ENCODE results near the gene KIAA1755.
"Not testable (repeated sequence)": the region's sequence is repeated elsewhere in the genome, so short reads cannot be mapped to it uniquely, and the experiment has no call there.

Gene KIAA1755

DNA sequence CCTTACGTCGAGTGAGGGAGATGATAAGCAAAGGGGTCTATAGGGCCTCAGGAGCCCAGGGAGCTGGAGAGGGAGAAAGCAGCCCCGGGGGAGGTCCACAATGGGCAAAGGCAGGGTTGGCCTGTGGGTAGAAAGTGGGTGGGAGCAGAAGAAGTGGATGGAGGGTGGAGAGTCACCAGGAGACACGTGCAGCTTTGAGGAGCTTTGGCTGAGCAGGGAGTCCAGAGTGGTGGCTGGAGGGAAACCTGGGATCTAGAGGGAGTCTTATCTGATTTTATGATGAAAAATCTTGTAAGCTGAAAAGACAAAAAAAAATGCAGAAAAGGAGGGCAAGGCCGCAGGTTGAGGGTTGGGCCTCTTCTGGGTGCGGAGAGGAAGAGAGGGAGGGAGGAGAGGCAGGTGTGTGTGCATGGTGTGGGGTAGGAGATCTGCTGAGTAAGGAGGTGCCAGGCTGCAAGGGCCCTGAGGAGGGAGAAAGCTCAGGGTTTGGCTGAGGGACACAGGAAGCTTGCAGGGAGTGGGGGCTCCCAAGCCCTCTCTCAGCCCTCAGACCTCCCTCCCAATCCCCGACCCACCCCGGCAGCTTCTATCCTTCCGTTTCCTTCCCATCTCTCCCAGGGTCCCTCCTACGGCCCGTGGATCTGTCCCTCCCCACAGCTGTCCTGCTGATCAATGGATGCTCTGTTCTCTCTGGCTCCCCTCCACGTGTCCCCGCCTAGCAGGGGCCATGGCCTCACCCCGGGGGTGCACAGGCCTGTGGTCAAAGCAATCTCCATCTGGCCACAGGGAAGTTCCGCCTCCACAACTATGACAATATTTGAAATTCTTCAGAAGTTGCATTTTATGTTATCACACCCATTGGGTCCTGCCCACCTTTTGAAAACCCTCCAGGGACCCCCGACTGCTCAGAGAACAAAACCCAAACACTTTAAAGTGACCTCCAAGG is 26.3 kb upstream of the KIAA1755 start:
- DNase-seq = no peak

GRCh38 chr20:38284893-38285444 is 24.4 kb upstream of the KIAA1755 start:
- DNase-seq = no peak

DNA sequence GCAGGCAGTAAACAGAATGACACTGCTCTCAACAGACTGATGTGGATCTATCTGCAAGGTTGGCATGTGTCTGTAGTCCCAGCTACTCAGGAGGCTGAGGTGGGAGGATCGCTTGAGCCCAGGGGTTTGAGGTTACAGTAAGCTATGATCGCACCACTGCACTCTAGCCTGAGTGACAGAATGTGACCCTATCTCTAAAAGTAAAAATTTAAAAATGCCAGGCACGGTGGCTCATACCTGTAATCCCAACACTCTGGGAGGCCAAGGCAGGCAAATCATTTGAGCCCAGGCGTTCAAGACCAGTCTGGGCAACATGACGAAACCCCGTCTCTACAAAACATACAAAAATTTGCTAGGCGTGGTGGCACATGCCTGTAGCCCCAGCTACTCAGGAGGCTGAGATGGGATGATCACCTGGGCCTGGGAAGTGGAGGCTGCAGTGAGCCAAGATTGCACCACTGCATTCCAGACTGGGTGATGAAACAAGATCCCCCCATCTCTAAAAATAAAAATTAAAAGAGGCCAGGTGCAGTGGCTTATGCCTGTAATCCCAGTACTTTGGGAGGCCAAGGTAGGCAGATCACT is 23.6 kb upstream of the KIAA1755 start:
- not testable (repeated sequence) for DNase-seq

GRCh38 chr20:38283236-38283635 is 22.7 kb upstream of the KIAA1755 start:
- no peak for DNase-seq

DNA sequence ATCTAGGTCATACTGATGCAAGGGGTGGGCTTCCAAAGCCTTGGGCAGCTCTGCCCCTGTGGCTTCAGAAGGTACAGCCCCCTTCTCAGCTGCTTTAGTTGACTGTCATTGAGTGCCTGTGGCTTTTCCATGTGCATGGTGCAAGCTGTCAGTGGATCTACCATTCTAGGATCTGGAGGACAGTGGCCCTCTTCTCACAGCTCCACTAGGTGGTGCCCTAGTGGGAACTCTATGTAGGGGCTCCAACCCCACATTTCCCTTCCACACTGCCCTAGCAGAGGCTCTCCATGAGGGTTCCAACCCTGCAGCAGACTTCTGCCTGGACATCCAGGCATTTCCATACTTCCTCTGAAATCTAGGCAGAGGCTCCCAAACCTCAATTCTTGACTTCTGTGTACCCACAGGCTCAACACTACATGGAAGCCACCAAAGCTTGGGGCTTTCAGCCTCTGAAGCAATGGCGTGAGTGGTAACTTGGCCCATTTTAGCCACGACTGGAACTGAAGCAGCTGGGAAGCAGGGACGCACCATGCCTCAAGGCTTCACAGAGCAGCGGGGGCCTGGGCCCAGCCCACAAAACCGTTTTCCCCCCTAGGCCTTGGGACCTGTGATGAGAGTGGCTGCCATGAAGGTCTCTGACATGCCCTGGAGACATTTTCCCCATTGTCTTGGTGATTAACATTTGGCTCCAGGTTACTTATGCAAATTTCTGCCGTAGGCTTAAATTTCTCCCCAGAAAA is 20.8 kb upstream of the KIAA1755 start:
- not testable (repeated sequence) for DNase-seq

DNA sequence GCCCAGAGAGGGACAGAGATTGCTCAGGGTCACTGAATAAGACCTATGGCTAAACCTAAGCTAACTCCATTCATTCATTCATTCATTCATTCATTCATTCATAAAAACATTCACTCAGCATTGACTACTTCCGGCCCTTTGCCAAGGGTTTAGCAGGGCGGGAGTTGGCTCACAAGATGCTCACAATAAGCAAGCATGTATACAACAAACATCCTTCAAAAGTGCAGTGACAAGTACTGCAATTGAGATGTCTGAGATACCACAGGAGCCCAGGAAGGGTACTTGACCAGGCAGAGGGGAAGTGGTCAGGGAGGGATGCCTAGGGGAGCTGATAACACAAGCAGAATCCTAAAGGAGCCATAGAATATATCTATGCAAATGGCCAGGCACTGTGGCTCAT is 18.2 kb upstream of the KIAA1755 start:
- DNase-seq = no peak

GRCh38 chr20:38278131-38278530 is 17.6 kb upstream of the KIAA1755 start:
- no peak for DNase-seq

DNA sequence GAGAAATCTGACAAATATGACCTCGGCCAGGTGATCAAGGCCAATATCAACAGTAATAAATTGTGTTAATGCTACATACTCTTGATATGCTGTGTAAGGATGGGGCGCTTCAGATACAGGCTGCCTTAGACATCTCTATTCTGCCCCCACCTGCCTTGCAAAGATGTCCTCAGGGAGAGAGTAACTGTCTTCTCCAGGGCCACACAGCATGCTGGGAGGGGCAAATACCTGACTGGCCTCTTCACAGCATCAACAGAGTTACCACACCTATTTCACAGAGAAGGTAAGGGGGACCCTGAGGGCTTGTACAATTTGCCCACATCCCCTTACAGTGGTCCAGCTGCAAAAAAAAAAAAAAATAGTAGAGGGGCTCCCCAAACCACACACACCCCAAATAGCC is 17.2 kb upstream of the KIAA1755 start:
- no peak for DNase-seq

GRCh38 chr20:38277285-38277684 is 16.8 kb upstream of the KIAA1755 start:
- DNase-seq = no peak

DNA sequence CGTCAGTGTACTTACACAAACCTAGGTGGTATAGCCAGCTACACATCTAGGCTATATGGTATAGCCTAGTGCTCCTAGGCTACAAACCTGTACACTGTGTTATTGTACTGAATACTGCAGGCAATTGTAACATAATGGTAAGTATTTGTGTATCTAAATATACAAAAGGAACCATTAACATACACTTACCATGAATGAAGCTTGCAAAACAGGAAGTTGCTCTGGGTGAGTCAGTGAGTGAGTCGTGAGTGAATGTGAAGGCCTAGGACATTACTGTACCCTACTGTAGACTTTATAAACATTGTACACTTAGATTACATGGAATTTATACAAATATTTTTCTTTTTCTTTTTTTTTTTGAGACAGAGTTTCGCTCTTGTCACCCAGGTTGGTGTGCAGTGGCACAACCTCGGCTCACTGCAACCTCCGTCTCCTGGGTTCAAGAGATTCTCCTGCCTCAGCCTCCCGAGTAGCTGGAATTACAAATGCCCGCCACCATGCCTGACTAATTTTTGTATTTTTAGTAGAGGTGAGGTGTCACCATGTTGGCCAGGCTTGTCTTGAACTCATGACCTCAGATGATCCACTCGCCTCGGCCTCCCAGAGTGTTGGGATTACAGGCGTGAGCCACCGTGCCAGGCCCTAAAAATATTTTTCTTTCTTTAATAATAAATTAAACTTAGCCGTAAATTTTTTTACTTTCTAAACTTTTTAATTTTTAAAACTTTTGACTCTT is 15.4 kb upstream of the KIAA1755 start:
- DNase-seq = no peak

DNA sequence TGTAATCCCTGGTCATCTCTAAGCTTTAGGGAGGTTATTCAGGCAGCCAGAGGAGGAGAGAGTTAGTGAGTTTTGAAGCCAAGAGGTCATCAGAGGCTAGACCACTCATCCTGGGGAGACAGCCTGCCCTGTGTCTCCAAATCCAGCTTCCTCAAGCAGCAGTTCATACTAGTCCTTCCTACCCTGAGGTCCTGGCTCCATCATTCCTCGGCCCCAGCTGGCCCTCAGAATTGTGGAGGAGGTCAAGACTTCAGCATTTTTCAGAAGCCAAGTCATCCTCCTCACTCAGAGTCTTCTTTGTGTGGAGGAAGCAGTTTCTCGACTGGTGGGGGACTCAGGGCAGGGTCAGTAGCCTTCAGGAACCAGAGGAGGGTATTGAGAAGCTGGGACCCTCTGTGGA is 12.4 kb upstream of the KIAA1755 start:
- DNase-seq = no peak

DNA sequence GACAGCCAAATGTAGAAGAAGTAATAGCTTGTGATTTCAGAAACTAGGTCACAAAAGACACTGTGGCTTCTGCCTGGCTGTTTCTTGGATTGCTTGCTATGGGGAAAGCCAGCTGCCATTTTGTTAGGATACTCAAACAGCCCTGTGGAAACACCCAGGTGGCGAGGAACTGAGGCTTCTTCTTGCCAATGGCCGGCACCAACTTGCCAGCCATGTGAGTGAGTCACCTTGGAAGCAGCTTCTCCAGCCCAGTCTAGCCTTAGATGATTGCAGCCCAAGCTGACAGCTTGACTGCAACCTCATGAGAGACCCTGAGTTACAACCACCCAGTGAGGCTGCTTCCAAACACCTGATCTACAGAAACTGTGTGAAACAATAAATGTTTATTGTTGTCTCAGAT is 11.9 kb upstream of the KIAA1755 start:
- no peak for DNase-seq

DNA sequence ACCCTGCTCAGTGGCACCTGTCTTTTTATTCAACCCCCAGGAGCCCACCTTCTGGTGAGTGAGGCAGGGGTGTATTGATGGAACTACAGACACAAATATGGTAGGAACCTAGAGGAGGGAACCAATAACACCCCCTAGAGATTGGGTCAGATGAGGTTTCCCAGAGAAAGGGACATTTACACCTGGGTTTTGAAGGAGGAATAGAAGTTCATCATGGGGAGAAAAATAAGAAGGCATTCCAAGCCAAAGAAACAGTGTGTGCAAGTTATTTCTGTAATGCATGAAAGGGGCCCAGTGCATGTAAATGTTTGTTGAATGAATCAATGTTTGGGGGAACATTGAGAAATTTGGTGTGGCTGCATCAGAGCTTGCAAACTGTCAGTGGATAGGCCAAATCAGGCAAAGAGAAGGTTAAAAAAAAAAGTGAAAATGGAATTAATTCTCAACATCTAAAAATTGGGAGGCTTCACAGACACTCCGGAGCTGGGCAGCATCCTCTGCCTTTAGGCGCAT is 11.1 kb upstream of the KIAA1755 start:
- no peak for DNase-seq

DNA sequence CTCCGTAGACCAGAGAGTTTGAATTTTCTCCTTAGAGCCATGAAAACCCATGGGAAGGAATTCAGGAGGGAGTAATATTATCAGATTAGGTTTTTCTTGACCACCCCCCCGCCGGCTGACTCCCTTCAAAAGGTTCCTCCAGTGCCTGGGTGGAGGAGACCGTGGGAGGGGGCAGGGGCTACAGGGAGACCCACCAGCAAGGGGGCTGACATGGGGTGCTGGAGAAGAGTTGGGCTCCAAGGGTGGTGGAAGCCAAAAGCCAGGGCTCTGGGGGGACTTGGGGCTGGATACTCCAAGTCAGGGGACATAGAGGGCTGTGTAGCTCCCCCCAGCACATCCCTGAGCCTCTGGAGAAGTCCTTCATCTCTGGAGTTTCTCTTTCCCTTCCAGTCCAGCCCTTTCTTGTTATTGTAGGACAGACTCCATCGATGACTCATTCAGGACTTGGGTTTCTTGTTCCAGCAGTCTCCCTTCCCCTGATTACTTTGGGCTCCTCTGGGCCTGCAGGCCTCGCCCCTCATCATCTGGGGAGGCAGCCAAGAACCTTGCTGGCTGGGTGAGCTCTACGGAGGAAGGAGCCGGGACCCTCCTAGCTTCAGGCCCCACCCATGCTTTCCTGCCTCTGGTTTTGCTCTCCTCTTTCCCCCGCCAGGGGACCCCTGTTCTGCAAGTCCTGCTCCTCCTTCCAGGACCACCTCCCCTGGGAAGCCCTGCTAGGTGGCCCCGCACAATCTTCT is 10.5 kb upstream of the KIAA1755 start:
- DNase-seq = no peak

DNA sequence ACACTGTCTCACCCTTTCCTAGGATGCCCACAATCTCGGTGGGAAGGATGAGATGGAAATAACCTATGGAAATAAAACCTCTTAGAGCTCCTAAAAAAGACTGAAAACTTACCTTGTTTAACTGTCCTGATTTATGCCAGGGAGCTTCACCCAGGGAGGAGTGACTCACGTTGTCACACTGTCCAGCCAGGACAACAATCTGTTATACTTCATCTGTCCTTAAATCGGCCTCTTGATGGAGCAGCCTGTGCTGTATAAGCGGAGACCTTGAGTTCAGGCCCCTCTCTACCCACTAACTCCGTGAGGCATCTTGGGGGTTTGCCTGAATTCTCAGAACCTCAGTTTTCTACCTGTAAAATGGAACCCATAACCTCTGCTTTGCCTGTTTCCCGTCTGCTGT is 9.2 kb upstream of the KIAA1755 start:
- no peak for DNase-seq

- DNase-seq = no peak
These were observed 8.5 kb upstream of the KIAA1755 start for GRCh38 chr20:38269040-38269439.

- DNase-seq = no peak
These were observed 7.5 kb upstream of the KIAA1755 start for GRCh38 chr20:38267901-38268514.

- no peak for DNase-seq
These were observed 6.8 kb upstream of the KIAA1755 start for GRCh38 chr20:38267296-38267695.

DNA sequence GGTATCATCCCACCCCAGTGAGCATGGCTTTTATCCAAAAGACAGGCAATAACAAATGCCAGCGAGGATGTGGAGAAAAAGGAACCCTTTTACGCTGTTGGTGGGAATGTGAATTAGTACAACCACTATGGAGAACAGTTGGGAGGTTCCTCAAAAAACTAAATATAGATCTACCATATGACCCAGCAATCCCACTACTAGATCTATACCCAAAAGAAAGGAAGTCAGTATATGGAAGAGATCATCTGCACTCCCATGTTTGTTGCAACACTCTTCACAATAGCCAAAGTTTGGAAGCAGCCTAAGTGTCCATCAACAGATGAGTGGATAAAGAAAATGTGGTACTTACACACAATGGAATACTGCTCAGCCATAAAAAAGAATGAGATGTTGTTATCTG is 5.9 kb upstream of the KIAA1755 start:
- DNase-seq = no peak

GRCh38 chr20:38262931-38263330 is 2.4 kb upstream of the KIAA1755 start:
- no peak for DNase-seq

DNA sequence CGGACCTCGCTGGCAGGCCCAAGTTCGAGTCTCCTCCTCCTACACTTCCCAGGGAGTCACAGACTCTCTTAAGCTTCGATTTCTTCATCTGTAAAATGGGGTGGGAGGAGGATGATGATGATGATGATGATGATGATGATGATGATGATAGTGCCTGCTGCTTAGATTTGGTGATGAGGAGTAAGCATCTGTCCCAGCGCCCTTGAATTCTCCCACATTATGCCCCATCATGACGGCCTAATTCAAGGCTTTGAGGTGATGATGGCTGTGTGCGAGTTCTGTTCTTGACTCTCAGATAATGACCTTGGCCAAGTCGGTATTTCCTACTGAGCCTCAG is 487 bp upstream of the KIAA1755 start:
- no peak for DNase-seq

DNA sequence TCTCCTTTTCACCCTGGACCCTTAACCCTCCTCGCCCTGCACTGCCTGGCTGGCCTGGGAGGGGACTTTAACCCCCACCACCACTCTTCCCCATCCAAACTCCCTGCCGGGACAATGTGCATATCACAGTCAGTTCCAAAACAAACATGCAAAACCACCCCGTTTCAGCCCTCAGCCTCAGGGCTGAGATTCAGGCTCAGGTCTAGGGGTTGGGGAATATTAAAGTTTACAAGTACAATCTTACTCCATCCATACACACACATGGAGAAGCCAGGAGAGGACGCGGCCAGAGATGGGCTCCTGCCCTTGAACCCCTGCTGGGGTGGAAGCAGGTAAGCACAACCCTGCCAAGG is 534 bp downstream of the KIAA1755 start:
- DNase-seq = no peak

Measured in NCI-H345 (cell line).